H1 (cell line): ENCODE measurements around the gene USP7. TPM values are rescaled to one million over a fixed set of nuclear protein-coding genes. Genes with fewer than 3 reads are reported as not detected.

ENCODE experiments used
- EP300 ChIP-seq, 2 experiments: IDR thresholded peaks; 1 replicate in 1 of 2; 2 replicates in 1 of 2; pipeline ENCODE4 v1.6.1; 2011 to 2012; ENCODE audit warnings: low read depth in 2 of 2, low read length in 2 of 2, mild to moderate bottlenecking in 2 of 2, borderline replicate concordance in 1 of 2, inconsistent platforms in 1 of 2, moderate library complexity in 1 of 2
- GABPA ChIP-seq: IDR thresholded peaks from 2 replicates; pipeline ENCODE4 v1.6.1; 2011; ENCODE audit warnings: mild to moderate bottlenecking, low read length, moderate library complexity, borderline replicate concordance; ENCODE audit not compliant: insufficient read depth
- JUND ChIP-seq: IDR thresholded peaks from 2 replicates; pipeline ENCODE4 v1.6.1; 2011; ENCODE audit warnings: mild to moderate bottlenecking, improper control_type of control experiment, low read length
- KDM5A ChIP-seq: fragments of 200-600 bp; IDR thresholded peaks from 2 replicates; pipeline ENCODE4 v1.7.1; 2012; ENCODE audit warnings: mild to moderate bottlenecking, low read length, inconsistent platforms, mixed read lengths
- RXRA ChIP-seq: IDR thresholded peaks from 2 replicates; pipeline ENCODE4 v1.6.1; 2011; ENCODE audit warnings: low read depth, mild to moderate bottlenecking, low read length, moderate library complexity; ENCODE audit not compliant: insufficient read depth
- SUZ12 ChIP-seq: fragments of 200-600 bp; sonication (generic); IDR thresholded peaks from 2 replicates; pipeline ENCODE4 v1.6.1; 2012; ENCODE audit warnings: mild to moderate bottlenecking, inconsistent platforms, low read length, moderate library complexity, mixed read lengths
- polyA plus RNA-seq, 7 experiments: library from polyadenylated mRNA; depleted of rRNA in 3 of 7; stranded (reverse) in 5 of 7; unstranded in 2 of 7; fragments of >200 nt in 5 of 7; fragments of 200-250 nt in 2 of 7; gene quantifications; 1 replicate in 5 of 7; 2 replicates in 1 of 7; 4 replicates in 1 of 7; pipeline versions ENCODE4 v1.2.1 to v1.2.3, GENCODE V29; 2011 to 2013; ENCODE audit warnings: missing spikeins in 2 of 7, mixed read lengths in 2 of 7
- total RNA-seq: library from RNA; stranded (reverse); fragmentation: NEBNext Ultra II Directional; extraction: Animal tissue kit (Norgen Biotek cat#: 25700); gene quantifications from 2 replicates; pipeline ENCODE4 v1.2.1, GENCODE V29; 2021

USP7 gene
- total and polyA plus RNA-seq, 2 of the 8 experiments (the other 6 are each of a cell fraction or from before 2014, with no cell fraction given): 21.3 to 211 TPM

- TF ChIP-seq GABPA (no peak), SUZ12 (no peak), EP300 (IDR thresholded peaks at IDR 0.05; ENCODE audit: borderline replicate concordance in 1 of 2, low read depth in 2 of 2, low read length in 2 of 2) (no peak), JUND (no peak), RXRA (no peak), KDM5A (no peak)
- TF ChIP-seq, all 59 proteins: peak for 0
Measured at GRCh38 chr16:8963010-8963820, 491 bp downstream of the USP7 start (continued).
